Measurements from ENCODE around the gene PDZD7.

DNA sequence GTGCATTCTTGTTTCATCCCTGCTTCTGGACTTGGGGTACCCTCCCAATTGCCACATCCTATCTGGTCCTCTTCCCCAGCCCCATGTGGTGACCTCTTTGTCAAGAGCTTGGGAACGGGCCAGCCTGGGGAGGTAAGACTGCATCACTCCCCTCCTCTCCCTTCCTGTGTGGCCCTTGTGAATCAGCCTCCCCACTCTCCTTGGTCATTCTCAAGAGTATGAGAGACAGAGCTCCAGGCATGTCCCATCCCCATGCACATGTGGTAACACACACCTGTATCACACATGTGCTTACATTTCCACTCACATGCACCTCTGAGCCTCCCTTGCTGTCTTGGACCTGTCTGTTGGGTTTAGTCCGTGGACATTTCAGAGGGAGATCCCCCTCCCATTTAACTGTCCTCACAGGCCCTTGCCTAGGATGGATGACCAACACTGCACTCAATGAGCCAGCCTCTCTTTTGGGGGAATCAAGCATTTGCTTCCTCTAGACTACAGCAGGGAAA lies 46.2 kb downstream of the PDZD7 start:
- TF ChIP-seq POLR2AphosphoS5 (IDR thresholded peaks at IDR 0.05; ENCODE audit: low read depth, low read length) = no peak
- TF ChIP-seq TCF12 (IDR thresholded peaks at IDR 0.05; ENCODE audit: low read depth, low read length) = no peak
- no peak for TF ChIP-seq HDAC6 (IDR thresholded peaks at IDR 0.05; ENCODE audit: low read depth, low read length)
- TF ChIP-seq, protein P1, sequence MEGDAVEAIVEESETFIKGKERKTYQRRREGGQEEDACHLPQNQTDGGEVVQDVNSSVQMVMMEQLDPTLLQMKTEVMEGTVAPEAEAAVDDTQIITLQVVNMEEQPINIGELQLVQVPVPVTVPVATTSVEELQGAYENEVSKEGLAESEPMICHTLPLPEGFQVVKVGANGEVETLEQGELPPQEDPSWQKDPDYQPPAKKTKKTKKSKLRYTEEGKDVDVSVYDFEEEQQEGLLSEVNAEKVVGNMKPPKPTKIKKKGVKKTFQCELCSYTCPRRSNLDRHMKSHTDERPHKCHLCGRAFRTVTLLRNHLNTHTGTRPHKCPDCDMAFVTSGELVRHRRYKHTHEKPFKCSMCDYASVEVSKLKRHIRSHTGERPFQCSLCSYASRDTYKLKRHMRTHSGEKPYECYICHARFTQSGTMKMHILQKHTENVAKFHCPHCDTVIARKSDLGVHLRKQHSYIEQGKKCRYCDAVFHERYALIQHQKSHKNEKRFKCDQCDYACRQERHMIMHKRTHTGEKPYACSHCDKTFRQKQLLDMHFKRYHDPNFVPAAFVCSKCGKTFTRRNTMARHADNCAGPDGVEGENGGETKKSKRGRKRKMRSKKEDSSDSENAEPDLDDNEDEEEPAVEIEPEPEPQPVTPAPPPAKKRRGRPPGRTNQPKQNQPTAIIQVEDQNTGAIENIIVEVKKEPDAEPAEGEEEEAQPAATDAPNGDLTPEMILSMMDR (IDR thresholded peaks at IDR 0.05; ENCODE audit: control extremely low read depth in 1 of 3, insufficient read depth in 1 of 3, low read depth in 1 of 3, low read length in 3 of 3) = no peak
- no peak for TF ChIP-seq TBP (IDR thresholded peaks at IDR 0.05; ENCODE audit: low read depth, low read length)
- no peak for TF ChIP-seq POLR2A (IDR thresholded peaks at IDR 0.05; ENCODE audit: control extremely low read depth in 1 of 2, low read depth in 2 of 2, low read length in 2 of 2)
- TF ChIP-seq EZH2 (IDR thresholded peaks at IDR 0.05; ENCODE audit: low read depth, low read length, severe bottlenecking) = no peak
- TF ChIP-seq PHF8 (conservative IDR thresholded peaks at IDR 0.05; ENCODE audit: low read depth, low read length) = no peak
- TF ChIP-seq CHD1 (IDR thresholded peaks at IDR 0.05; ENCODE audit: low read depth, low read length) = no peak
- no peak for TF ChIP-seq NANOG (IDR thresholded peaks at IDR 0.05; ENCODE audit: insufficient read depth, low read depth, low read length, poor library complexity, severe bottlenecking)

Measured in H1 (cell line).